Measurements from ENCODE around the gene PIAS1. TPM values are rescaled to one million over a fixed set of nuclear protein-coding genes. Genes with fewer than 3 reads are reported as not detected.

PIAS1 gene
- total RNA-seq, 4 donors from 2014 or later = 61.8 to 106 (median 86.3) TPM

DNA sequence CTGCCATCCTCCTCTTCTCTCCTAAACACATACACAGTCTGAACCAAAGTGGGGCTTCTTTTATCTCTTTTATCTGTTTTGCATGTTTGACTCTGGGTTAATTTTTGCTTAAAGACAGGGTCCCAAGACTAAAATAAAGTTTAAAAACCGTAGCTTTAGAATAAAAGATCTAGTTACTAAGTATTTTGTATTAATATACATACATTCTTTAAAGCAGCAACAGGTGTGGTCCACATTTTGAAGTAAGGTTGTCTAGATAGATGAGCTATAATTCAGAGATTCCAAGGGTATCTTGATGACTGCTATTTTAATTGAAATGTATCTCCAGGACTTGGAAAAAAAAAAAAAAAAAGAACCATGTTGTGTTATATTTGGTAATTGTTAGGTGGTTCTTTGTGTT is 89.7 kb downstream of the PIAS1 start:
- H3K27me3 ChIP-seq = no peaks in the 10 kb centered on the region
- no peak for DNase-seq (ENCODE audit: low spot score in 2 of 2)
- TF ChIP-seq EP300 (IDR thresholded peaks at IDR 0.05) (no peak), POLR2A (IDR thresholded peaks at IDR 0.05) (no peak)
- TF ChIP-seq, protein P1, sequence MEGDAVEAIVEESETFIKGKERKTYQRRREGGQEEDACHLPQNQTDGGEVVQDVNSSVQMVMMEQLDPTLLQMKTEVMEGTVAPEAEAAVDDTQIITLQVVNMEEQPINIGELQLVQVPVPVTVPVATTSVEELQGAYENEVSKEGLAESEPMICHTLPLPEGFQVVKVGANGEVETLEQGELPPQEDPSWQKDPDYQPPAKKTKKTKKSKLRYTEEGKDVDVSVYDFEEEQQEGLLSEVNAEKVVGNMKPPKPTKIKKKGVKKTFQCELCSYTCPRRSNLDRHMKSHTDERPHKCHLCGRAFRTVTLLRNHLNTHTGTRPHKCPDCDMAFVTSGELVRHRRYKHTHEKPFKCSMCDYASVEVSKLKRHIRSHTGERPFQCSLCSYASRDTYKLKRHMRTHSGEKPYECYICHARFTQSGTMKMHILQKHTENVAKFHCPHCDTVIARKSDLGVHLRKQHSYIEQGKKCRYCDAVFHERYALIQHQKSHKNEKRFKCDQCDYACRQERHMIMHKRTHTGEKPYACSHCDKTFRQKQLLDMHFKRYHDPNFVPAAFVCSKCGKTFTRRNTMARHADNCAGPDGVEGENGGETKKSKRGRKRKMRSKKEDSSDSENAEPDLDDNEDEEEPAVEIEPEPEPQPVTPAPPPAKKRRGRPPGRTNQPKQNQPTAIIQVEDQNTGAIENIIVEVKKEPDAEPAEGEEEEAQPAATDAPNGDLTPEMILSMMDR (IDR thresholded peaks at IDR 0.05) = no peak
- no peak overlapping the region for H3K4me3 ChIP-seq
- no peak overlapping the region for H3K27ac ChIP-seq
- peaks cover 0 to 15% (median 4%) of the 10 kb centered on the region in 3 donors for H3K36me3 ChIP-seq
- WGBS, 2 donors = 77 to 81% methylated on average over 1 of the region's 1 CpG
- no peaks in the 10 kb centered on the region for H3K9me3 ChIP-seq
- H3K4me1 ChIP-seq = peaks cover 0 to 13% (median 0%) of the 10 kb centered on the region in 4 donors

DNA sequence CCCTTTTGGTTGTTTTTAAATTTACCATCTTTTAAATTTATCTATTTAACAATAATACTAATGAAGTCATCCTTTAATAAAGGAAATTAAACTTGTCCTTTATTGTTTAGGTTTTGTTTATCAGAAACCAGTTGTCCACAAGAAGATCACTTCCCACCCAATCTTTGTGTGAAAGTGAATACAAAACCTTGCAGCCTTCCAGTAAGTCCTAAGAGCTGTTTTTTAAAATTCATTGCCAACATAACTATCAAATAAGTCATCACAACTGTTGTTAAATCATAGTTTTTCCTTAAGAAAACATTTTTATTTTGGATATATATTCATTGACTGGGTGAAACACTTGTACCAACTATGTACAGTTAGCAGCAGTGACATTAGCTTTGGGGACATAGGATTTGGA is 91.6 kb downstream of the PIAS1 start:
- peaks cover 0 to 21% (median 4%) of the 10 kb centered on the region in 4 donors for H3K4me1 ChIP-seq
- TF ChIP-seq POLR2A (IDR thresholded peaks at IDR 0.05) = no peak
- H3K36me3 ChIP-seq = peaks cover 0 to 15% (median 4%) of the 10 kb centered on the region in 3 donors

DNA sequence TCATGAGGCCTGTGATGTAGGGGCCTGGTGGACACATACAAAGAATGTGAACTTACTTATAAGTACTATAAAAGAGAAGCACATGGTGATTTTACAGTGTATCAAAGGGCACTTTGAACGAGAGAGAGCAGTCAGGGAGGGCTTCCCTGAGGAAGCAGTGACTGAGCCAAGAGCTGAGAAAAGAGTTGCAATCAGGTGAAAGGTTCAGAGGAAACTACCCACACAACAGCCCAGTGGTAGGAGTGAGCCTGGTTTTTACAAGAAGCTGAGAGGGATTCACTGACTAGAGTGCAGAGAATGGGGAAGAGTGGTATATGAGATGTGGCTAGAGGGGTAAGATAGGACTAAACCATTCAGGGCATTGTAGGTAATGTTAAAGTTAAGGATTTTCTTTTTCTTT is 93.9 kb downstream of the PIAS1 start:
- H3K4me1 ChIP-seq = peaks cover 0 to 26% (median 4%) of the 10 kb centered on the region in 4 donors
- TF ChIP-seq POLR2A (IDR thresholded peaks at IDR 0.05) = no peak
- TF ChIP-seq EP300 (IDR thresholded peaks at IDR 0.05) = no peak
- TF ChIP-seq, protein P1 (IDR thresholded peaks at IDR 0.05) = no peak
- H3K9me3 ChIP-seq = no peaks in the 10 kb centered on the region
- peaks cover 0 to 15% (median 4%) of the 10 kb centered on the region in 3 donors for H3K36me3 ChIP-seq
- no peak overlapping the region for H3K27ac ChIP-seq
- no peak overlapping the region for H3K4me3 ChIP-seq
- no peaks in the 10 kb centered on the region for H3K27me3 ChIP-seq
- 77 to 82% methylated on average over 1 of the region's 1 CpG for WGBS, 2 donors
- DNase-seq (ENCODE audit: low spot score in 2 of 2) = no peak

More for the DNA sequence above, 91.6 kb downstream of the PIAS1 start:
- Histone ChIP-seq H3K27me3 (no peaks in the 10 kb centered on the region), H3K4me3 (no peak overlapping the region), H3K27ac (no peak overlapping the region), H3K9me3 (no peaks in the 10 kb centered on the region)
- no peak for DNase-seq (ENCODE audit: low spot score in 2 of 2)

DNA sequence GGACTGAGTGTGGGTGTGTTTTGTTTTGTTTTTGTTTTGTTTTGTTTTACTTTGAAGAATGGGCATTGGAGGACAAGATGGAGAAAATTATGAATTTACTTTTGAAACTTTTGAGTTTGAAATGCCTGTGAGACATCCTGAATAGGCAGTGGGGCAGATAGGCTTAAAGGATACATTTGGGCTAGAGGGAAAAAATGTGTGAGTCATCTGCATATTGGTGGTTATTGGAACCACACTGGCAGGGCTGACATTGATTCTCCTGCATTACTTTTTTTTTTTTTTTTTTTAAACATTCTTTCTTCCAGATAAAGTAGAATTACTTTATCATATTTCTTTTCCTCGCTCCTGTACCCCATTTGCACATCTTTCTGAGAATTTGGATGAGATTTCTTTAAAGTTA is 94.9 kb downstream of the PIAS1 start:
- DNase-seq (ENCODE audit: low spot score in 2 of 2) = no peak
- 94 to 100% methylated on average over 1 of the region's 1 CpG for WGBS, 2 donors
- peaks cover 0 to 26% (median 4%) of the 10 kb centered on the region in 4 donors for H3K4me1 ChIP-seq
- peaks cover 0 to 19% (median 4%) of the 10 kb centered on the region in 3 donors for H3K36me3 ChIP-seq
- H3K4me3 ChIP-seq = no peak overlapping the region
- H3K27ac ChIP-seq = no peak overlapping the region
- no peaks in the 10 kb centered on the region for H3K27me3 ChIP-seq
- no peaks in the 10 kb centered on the region for H3K9me3 ChIP-seq
- no peak for TF ChIP-seq EP300 (IDR thresholded peaks at IDR 0.05)
- no peak for TF ChIP-seq POLR2A (IDR thresholded peaks at IDR 0.05)
- TF ChIP-seq, protein P1 (IDR thresholded peaks at IDR 0.05) = no peak

DNA sequence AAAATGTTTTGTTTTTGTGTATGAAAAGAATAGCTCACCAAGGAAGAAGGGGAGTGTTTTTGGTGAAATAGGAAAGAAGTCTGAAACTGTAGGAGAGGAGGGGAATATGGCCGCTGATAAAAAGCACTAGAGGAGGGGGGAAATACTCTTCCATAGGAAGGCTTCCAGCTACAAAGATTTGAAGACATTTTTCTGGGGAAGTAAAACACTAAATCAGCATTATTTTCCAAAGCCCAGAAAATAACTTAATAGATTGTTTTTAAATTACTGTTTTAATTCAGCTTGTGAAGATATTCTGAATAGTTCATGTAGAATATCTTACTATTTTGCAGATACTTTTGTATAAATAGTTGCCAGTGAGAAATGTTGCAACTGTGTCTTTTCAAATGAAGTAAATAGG is 96.1 kb downstream of the PIAS1 start:
- Histone ChIP-seq H3K4me1 (peaks cover 0 to 35% (median 4%) of the 10 kb centered on the region in 4 donors), H3K27ac (no peak overlapping the region), H3K27me3 (no peaks in the 10 kb centered on the region), H3K36me3 (peaks cover 0 to 20% (median 4%) of the 10 kb centered on the region in 3 donors), H3K4me3 (no peak overlapping the region), H3K9me3 (no peaks in the 10 kb centered on the region)
- 76 to 79% methylated on average over 1 of the region's 1 CpG for WGBS, 2 donors
- no peak for TF ChIP-seq EP300 (IDR thresholded peaks at IDR 0.05)
- TF ChIP-seq, protein P1 (IDR thresholded peaks at IDR 0.05) = no peak
- no peak for TF ChIP-seq POLR2A (IDR thresholded peaks at IDR 0.05)
- DNase-seq (ENCODE audit: low spot score in 2 of 2) = no peak

DNA sequence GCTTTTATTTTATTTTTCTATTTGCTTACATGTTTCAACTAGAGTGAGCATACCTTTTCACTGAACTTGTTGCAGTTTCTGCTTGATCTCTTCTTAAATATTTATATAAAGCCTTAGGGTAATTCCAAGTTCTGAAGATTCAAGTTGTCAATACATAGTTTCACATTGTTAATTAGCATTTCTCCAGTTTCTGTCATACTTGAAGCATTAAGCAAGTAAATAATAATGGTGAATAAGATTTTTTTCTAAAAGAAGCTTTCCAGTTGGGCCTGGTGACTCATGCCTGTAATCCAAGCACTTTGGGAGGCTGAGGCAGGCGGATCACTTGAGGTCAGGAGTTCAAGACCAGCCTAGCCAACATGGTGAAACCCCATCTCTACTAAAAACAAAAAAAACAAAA is 97.2 kb downstream of the PIAS1 start:
- Histone ChIP-seq H3K36me3 (peaks cover 0 to 20% (median 3%) of the 10 kb centered on the region in 3 donors), H3K9me3 (no peaks in the 10 kb centered on the region), H3K27me3 (no peaks in the 10 kb centered on the region), H3K4me3 (no peak overlapping the region), H3K4me1 (peaks cover 0 to 39% (median 4%) of the 10 kb centered on the region in 4 donors), H3K27ac (peak overlapping the region in 1 of 4 donors; percentile 5)
- 52% methylated on average over 1 of the region's 1 CpG for WGBS, 2 donors
- no peak for DNase-seq (ENCODE audit: low spot score in 2 of 2)
- TF ChIP-seq EP300 (IDR thresholded peaks at IDR 0.05) (no peak), POLR2A (IDR thresholded peaks at IDR 0.05) (no peak)
- TF ChIP-seq, protein P1 (IDR thresholded peaks at IDR 0.05) = no peak

Measured in tibial nerve (tissue), 4 donors.